Activated CD8-positive, alpha-beta T cell treated with anti-CD3 and anti-CD28 coated beads, Interleukin-2, amount 10 ng/mL, durations not matched to agents 7 days and 5 days (primary cell): ENCODE results near the gene MYO16. TPM values are rescaled to one million over a fixed set of nuclear protein-coding genes. Genes with fewer than 3 reads are reported as not detected.
A peak's percentile ranks its signal among the peaks of the same experiment; 100 is the strongest.

Experiments
- ATAC-seq: fragments of 150-1000 bp; cut with Tn5 transposase; one replicate; pipeline ENCODE4 v1.10.0; 2021; ENCODE audit warnings: moderate library complexity
- CTCF ChIA-PET: fragments of 350-600 bp; sonication (Branson Sonifier 250); formaldehyde crosslinking; loops from one replicate; lab custom pipeline; 2021; ENCODE audit warnings: antibody characterized with exemption; lab: Charles Lee
- POLR2A ChIA-PET: fragments of 350-600 bp; sonication (Branson Sonifier 250); formaldehyde crosslinking; loops from one replicate; lab custom pipeline; 2021; ENCODE audit warnings: antibody characterized with exemption; lab: Charles Lee
- DNase-seq: peaks from one replicate; pipeline ENCODE4 v3.0.0-alpha.2; 2020
- H3K27ac Mint-ChIP-seq: one replicate; pipeline ENCODE4 v1.8.0; 2021; ENCODE audit warnings: mild to moderate bottlenecking, mixed read lengths
- H3K27me3 Mint-ChIP-seq: one replicate; pipeline ENCODE4 v1.8.0; 2021; ENCODE audit warnings: low read depth, mixed read lengths
- H3K36me3 Mint-ChIP-seq: one replicate; pipeline ENCODE4 v1.8.0; 2021; ENCODE audit warnings: low read depth, mixed read lengths
- H3K4me1 Mint-ChIP-seq: one replicate; pipeline ENCODE4 v1.8.0; 2021; ENCODE audit warnings: low read depth, mixed read lengths
- H3K4me3 Mint-ChIP-seq: one replicate; pipeline ENCODE4 v1.8.0; 2021; ENCODE audit warnings: mild to moderate bottlenecking, mixed read lengths
- H3K9me3 Mint-ChIP-seq: one replicate; pipeline ENCODE4 v1.8.0; 2022; ENCODE audit warnings: mixed read lengths; ENCODE audit not compliant: insufficient read depth
- total RNA-seq, 2 experiments: library from RNA; stranded (reverse); gene quantifications; one replicate each; pipeline ENCODE4 v1.2.3, GENCODE V29; 2021

MYO16 gene
- total RNA-seq, 2 experiments from 2014 or later = not detected

GRCh38 chr13:109160357-109160756 is 530.9 kb downstream of the MYO16 start:
- Mint-ChIP-seq H3K27ac (no peak overlapping the region), H3K36me3 (no peaks in the 10 kb centered on the region), H3K4me3 (no peak overlapping the region), H3K4me1 (peaks cover 11% of the 10 kb centered on the region), H3K27me3 (peaks cover 8% of the 10 kb centered on the region), H3K9me3 (no peaks in the 10 kb centered on the region)
- CTCF ChIA-PET = no interaction called here
- POLR2A ChIA-PET = no interaction called here
- ATAC-seq (no peak), DNase-seq (no peak)

- Mint-ChIP-seq H3K27ac (no peak overlapping the region), H3K9me3 (no peaks in the 10 kb centered on the region), H3K4me1 (peaks cover 11% of the 10 kb centered on the region), H3K4me3 (no peak overlapping the region), H3K36me3 (no peaks in the 10 kb centered on the region), H3K27me3 (peaks cover 7% of the 10 kb centered on the region)
- CTCF ChIA-PET = no interaction called here
- ATAC-seq (no peak), DNase-seq (no peak)
- POLR2A ChIA-PET = no interaction called here
Measured at GRCh38 chr13:109160887-109161669, 531.7 kb downstream of the MYO16 start.

- ChIA-PET POLR2A (no interaction called here), CTCF (no interaction called here)
- Mint-ChIP-seq H3K4me1 (peaks cover 11% of the 10 kb centered on the region), H3K27ac (no peak overlapping the region), H3K36me3 (no peaks in the 10 kb centered on the region), H3K4me3 (no peak overlapping the region), H3K27me3 (peaks cover 4% of the 10 kb centered on the region), H3K9me3 (no peaks in the 10 kb centered on the region)
- DNase-seq (peak; percentile 39), ATAC-seq (peak; percentile 49)
Measured at GRCh38 chr13:109162248-109163036, 533.0 kb downstream of the MYO16 start.

GRCh38 chr13:109163037-109163379 is 533.6 kb downstream of the MYO16 start:
- peaks cover 4% of the 10 kb centered on the region for H3K27me3 Mint-ChIP-seq
- H3K36me3 Mint-ChIP-seq = no peaks in the 10 kb centered on the region
- H3K9me3 Mint-ChIP-seq = no peaks in the 10 kb centered on the region
- ChIA-PET CTCF (no interaction called here), POLR2A (no interaction called here)
- no peak for ATAC-seq
- peaks cover 11% of the 10 kb centered on the region for H3K4me1 Mint-ChIP-seq
- no peak overlapping the region for H3K4me3 Mint-ChIP-seq
- no peak overlapping the region for H3K27ac Mint-ChIP-seq
- DNase-seq = no peak

- H3K36me3 Mint-ChIP-seq = no peaks in the 10 kb centered on the region
Measured at GRCh38 chr13:109165417-109165904, 536.0 kb downstream of the MYO16 start.

GRCh38 chr13:109166804-109167203 is 537.4 kb downstream of the MYO16 start:
- Mint-ChIP-seq H3K9me3 (no peaks in the 10 kb centered on the region), H3K36me3 (no peaks in the 10 kb centered on the region), H3K4me1 (peaks cover 7% of the 10 kb centered on the region), H3K4me3 (no peak overlapping the region), H3K27ac (no peak overlapping the region), H3K27me3 (no peaks in the 10 kb centered on the region)
- ATAC-seq = no peak
- no peak for DNase-seq
- ChIA-PET POLR2A (no interaction called here), CTCF (no interaction called here)

More at GRCh38 chr13:109165417-109165904, 536.0 kb downstream of the MYO16 start:
- ATAC-seq = no peak
- no peak for DNase-seq
- no peak overlapping the region for H3K4me3 Mint-ChIP-seq
- H3K27ac Mint-ChIP-seq = no peak overlapping the region
- H3K4me1 Mint-ChIP-seq = peaks cover 11% of the 10 kb centered on the region
- ChIA-PET CTCF (no interaction called here), POLR2A (no interaction called here)
- no peaks in the 10 kb centered on the region for H3K9me3 Mint-ChIP-seq
- H3K27me3 Mint-ChIP-seq = peaks cover 4% of the 10 kb centered on the region

- POLR2A ChIA-PET = no interaction called here
- H3K9me3 Mint-ChIP-seq = no peaks in the 10 kb centered on the region
- H3K27me3 Mint-ChIP-seq = no peaks in the 10 kb centered on the region
- ATAC-seq = no peak
- no peak for DNase-seq
- H3K4me3 Mint-ChIP-seq = no peak overlapping the region
- H3K36me3 Mint-ChIP-seq = no peaks in the 10 kb centered on the region
- CTCF ChIA-PET = no interaction called here
- H3K4me1 Mint-ChIP-seq = no peaks in the 10 kb centered on the region
- H3K27ac Mint-ChIP-seq = no peak overlapping the region
Measured at GRCh38 chr13:109172136-109172535, 542.7 kb downstream of the MYO16 start.

- Mint-ChIP-seq H3K27ac (no peak overlapping the region), H3K4me1 (no peaks in the 10 kb centered on the region), H3K9me3 (no peaks in the 10 kb centered on the region), H3K36me3 (no peaks in the 10 kb centered on the region), H3K27me3 (no peaks in the 10 kb centered on the region), H3K4me3 (no peak overlapping the region)
- POLR2A ChIA-PET = interaction anchor here (0.6 kb wide), 1 partner anchor 581 kb away, joined by 3 read pairs; no protein-coding TSS in a partner anchor
- ATAC-seq = no peak
- CTCF ChIA-PET = no interaction called here
- no peak for DNase-seq
Measured at GRCh38 chr13:109175666-109176065, 546.3 kb downstream of the MYO16 start.

- Mint-ChIP-seq H3K4me1 (no peaks in the 10 kb centered on the region), H3K4me3 (no peak overlapping the region), H3K27ac (no peak overlapping the region), H3K36me3 (no peaks in the 10 kb centered on the region), H3K27me3 (no peaks in the 10 kb centered on the region), H3K9me3 (no peaks in the 10 kb centered on the region)
- ATAC-seq (no peak), DNase-seq (no peak)
- POLR2A ChIA-PET = no interaction called here
- CTCF ChIA-PET = no interaction called here
Measured at GRCh38 chr13:109180905-109181425, 551.6 kb downstream of the MYO16 start.

GRCh38 chr13:109182777-109183465 is 553.5 kb downstream of the MYO16 start:
- POLR2A ChIA-PET = no interaction called here
- DNase-seq (no peak), ATAC-seq (no peak)
- Mint-ChIP-seq H3K27me3 (no peaks in the 10 kb centered on the region), H3K9me3 (no peaks in the 10 kb centered on the region), H3K27ac (no peak overlapping the region), H3K4me1 (no peaks in the 10 kb centered on the region), H3K36me3 (no peaks in the 10 kb centered on the region), H3K4me3 (no peak overlapping the region)
- CTCF ChIA-PET = interaction anchor here (1.1 kb wide), 1 partner anchor 16 kb away, joined by 3 read pairs; no protein-coding TSS in a partner anchor

- H3K4me1 Mint-ChIP-seq = no peaks in the 10 kb centered on the region
- H3K4me3 Mint-ChIP-seq = no peak overlapping the region
- no peaks in the 10 kb centered on the region for H3K36me3 Mint-ChIP-seq
- no peak overlapping the region for H3K27ac Mint-ChIP-seq
- H3K9me3 Mint-ChIP-seq = no peaks in the 10 kb centered on the region
- CTCF ChIA-PET = no interaction called here
- H3K27me3 Mint-ChIP-seq = peaks cover 2% of the 10 kb centered on the region
- no peak for ATAC-seq
- POLR2A ChIA-PET = no interaction called here
- DNase-seq = no peak
Measured at GRCh38 chr13:109191413-109191812, 562.0 kb downstream of the MYO16 start.
